Measurements from ENCODE around the gene ZFP69B.

Gene ZFP69B

GRCh38 chr1:40435471-40435870, 14.8 kb upstream of the ZFP69B start:
- Histone ChIP-seq H3K9me2 (ENCODE audit: low read depth, low read length) (no peaks in the 10 kb centered on the region), H4K20me1 (ENCODE audit: insufficient read depth, low read length) (no peaks in the 10 kb centered on the region), H3K9ac (ENCODE audit: low read length) (no peak overlapping the region), H3K27ac (ENCODE audit: low read depth, low read length, poor library complexity, severe bottlenecking) (no peak overlapping the region), H3K36me3 (ENCODE audit: insufficient read depth, low read length) (no peaks in the 10 kb centered on the region), H3K79me2 (ENCODE audit: insufficient read depth, low read length) (no peaks in the 10 kb centered on the region), H3K27me3 (ENCODE audit: insufficient read depth, low read length) (no peaks in the 10 kb centered on the region), H3K4me3 (ENCODE audit: low read depth, low read length, poor library complexity, severe bottlenecking) (no peak overlapping the region), H3K4me1 (ENCODE audit: insufficient read depth, low read length, severe bottlenecking) (no peaks in the 10 kb centered on the region), H3F3A (ENCODE audit: insufficient read depth, low read length) (no peaks in the 10 kb centered on the region), H3K4me2 (ENCODE audit: low read length) (no peak overlapping the region), H2AFZ (ENCODE audit: low read length) (no peak overlapping the region), H3K9me3 (ENCODE audit: low read length) (no peaks in the 10 kb centered on the region)
- TF ChIP-seq CTCF (IDR thresholded peaks at IDR 0.05; ENCODE audit: low read length), result no peak
- no peak for TF ChIP-seq EZH2 (IDR thresholded peaks at IDR 0.05; ENCODE audit: borderline replicate concordance, low read length)

GRCh38 chr1:40435876-40436275, 14.4 kb upstream of the ZFP69B start:
- no peaks in the 10 kb centered on the region for H3F3A ChIP-seq (ENCODE audit: insufficient read depth, low read length)
- H3K9me2 ChIP-seq (ENCODE audit: low read depth, low read length), result no peaks in the 10 kb centered on the region
- no peaks in the 10 kb centered on the region for H4K20me1 ChIP-seq (ENCODE audit: insufficient read depth, low read length)
- H2AFZ ChIP-seq (ENCODE audit: low read length), result no peak overlapping the region
- H3K4me3 ChIP-seq (ENCODE audit: low read depth, low read length, poor library complexity, severe bottlenecking), result no peak overlapping the region
- TF ChIP-seq EZH2 (IDR thresholded peaks at IDR 0.05; ENCODE audit: borderline replicate concordance, low read length) (no peak), CTCF (IDR thresholded peaks at IDR 0.05; ENCODE audit: low read length) (no peak)
- no peaks in the 10 kb centered on the region for H3K4me1 ChIP-seq (ENCODE audit: insufficient read depth, low read length, severe bottlenecking)
- no peaks in the 10 kb centered on the region for H3K36me3 ChIP-seq (ENCODE audit: insufficient read depth, low read length)
- H3K4me2 ChIP-seq (ENCODE audit: low read length), result no peak overlapping the region
- no peaks in the 10 kb centered on the region for H3K27me3 ChIP-seq (ENCODE audit: insufficient read depth, low read length)
- no peaks in the 10 kb centered on the region for H3K9me3 ChIP-seq (ENCODE audit: low read length)
- H3K27ac ChIP-seq (ENCODE audit: low read depth, low read length, poor library complexity, severe bottlenecking), result no peak overlapping the region
- H3K79me2 ChIP-seq (ENCODE audit: insufficient read depth, low read length), result no peaks in the 10 kb centered on the region
- H3K9ac ChIP-seq (ENCODE audit: low read length), result no peak overlapping the region

- Histone ChIP-seq H3K9me2 (ENCODE audit: low read depth, low read length) (no peaks in the 10 kb centered on the region), H3K9ac (ENCODE audit: low read length) (no peak overlapping the region), H3F3A (ENCODE audit: insufficient read depth, low read length) (no peaks in the 10 kb centered on the region), H3K36me3 (ENCODE audit: insufficient read depth, low read length) (no peaks in the 10 kb centered on the region), H3K27ac (ENCODE audit: low read depth, low read length, poor library complexity, severe bottlenecking) (no peak overlapping the region), H3K4me3 (ENCODE audit: low read depth, low read length, poor library complexity, severe bottlenecking) (no peak overlapping the region), H3K9me3 (ENCODE audit: low read length) (no peaks in the 10 kb centered on the region), H2AFZ (ENCODE audit: low read length) (no peak overlapping the region), H3K4me1 (ENCODE audit: insufficient read depth, low read length, severe bottlenecking) (no peaks in the 10 kb centered on the region), H3K79me2 (ENCODE audit: insufficient read depth, low read length) (no peaks in the 10 kb centered on the region), H3K4me2 (ENCODE audit: low read length) (no peak overlapping the region), H4K20me1 (ENCODE audit: insufficient read depth, low read length) (no peaks in the 10 kb centered on the region), H3K27me3 (ENCODE audit: insufficient read depth, low read length) (no peaks in the 10 kb centered on the region)
- TF ChIP-seq CTCF (IDR thresholded peaks at IDR 0.05; ENCODE audit: low read length) (peak; percentile 89), EZH2 (IDR thresholded peaks at IDR 0.05; ENCODE audit: borderline replicate concordance, low read length) (no peak)
These were observed 11.8 kb upstream of the ZFP69B start for GRCh38 chr1:40438391-40439015.
